ACC112 (cell line): ENCODE measurements around the gene VIPR1.

ENCODE experiments used
- H2AFZ ChIP-seq: fragments of 200-600 bp; sonication (generic); one replicate; pipeline ENCODE4 v1.6.0; 2017; ENCODE audit warnings: antibody characterized with exemption, low read length; ENCODE audit not compliant: unreplicated experiment
- H3K27ac ChIP-seq: fragments of 200-600 bp; sonication (generic); 2 replicates; pipeline ENCODE4 v1.5.1; 2014; ENCODE audit warnings: low read depth, mild to moderate bottlenecking, antibody characterized with exemption, low read length, moderate library complexity
- H3K27me3 ChIP-seq: fragments of 200-600 bp; sonication (generic); 2 replicates; pipeline ENCODE4 v1.6.1; 2014; ENCODE audit warnings: mild to moderate bottlenecking, antibody characterized with exemption, low read length, moderate library complexity, mixed read lengths; ENCODE audit not compliant: insufficient read depth
- H3K36me3 ChIP-seq: fragments of 200-600 bp; sonication (generic); 2 replicates; pipeline ENCODE4 v1.6.1; 2016; ENCODE audit warnings: mild to moderate bottlenecking, antibody characterized with exemption, low read length, moderate library complexity, mixed read lengths; ENCODE audit not compliant: insufficient read depth
- H3K4me1 ChIP-seq: fragments of 200-600 bp; sonication (generic); one replicate; pipeline ENCODE4 v1.6.1; 2016; ENCODE audit warnings: low read length, mixed read lengths; ENCODE audit not compliant: insufficient read depth, unreplicated experiment, control insufficient read depth
- H3K4me3 ChIP-seq: fragments of 200-600 bp; sonication (generic); 2 replicates; pipeline ENCODE4 v1.5.1; 2014; ENCODE audit warnings: mild to moderate bottlenecking, low read depth, low read length
- H3K79me2 ChIP-seq: fragments of 200-600 bp; sonication (generic); one replicate; pipeline ENCODE4 v1.6.0; 2016; ENCODE audit warnings: low read length; ENCODE audit not compliant: control insufficient read depth, unreplicated experiment, insufficient read depth

Gene VIPR1

DNA sequence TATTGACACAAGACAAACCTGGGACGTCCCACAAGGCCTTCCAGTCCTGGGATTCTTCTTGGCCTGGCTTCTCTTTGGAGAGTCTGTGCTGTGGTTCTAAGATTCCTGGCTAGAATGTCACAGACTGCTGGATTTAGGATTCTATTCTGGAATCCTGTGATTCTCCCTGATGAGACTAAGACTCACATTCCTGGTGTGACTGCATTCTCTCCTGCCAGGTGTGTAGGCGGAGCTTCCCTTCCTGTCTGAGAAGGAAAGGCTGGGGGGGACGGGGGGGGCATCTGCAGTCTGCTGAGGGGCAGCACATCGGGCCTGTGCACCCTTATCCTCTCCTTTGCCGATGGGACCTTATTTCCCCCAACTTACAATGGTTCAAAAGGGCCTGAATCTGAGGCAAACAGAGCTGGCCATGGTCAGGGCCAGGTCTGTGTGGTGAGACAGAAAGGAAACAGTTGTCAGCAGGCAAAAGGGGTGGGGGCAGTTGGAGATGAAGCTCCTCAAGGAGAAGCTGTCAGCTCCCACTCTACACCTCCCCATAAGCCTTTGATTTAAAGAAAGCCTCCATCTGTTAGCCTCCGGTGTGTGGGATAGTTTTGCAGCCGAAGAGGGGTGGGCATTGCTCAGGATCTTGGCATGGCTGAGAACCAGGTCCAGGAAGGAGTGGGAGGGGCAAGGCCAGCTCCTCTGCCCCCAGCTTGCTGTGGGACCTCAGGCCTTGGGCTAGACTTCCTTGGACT, 30.9 kb downstream of the VIPR1 start:
- H3K27me3 ChIP-seq: peaks cover 28% of the 10 kb centered on the region
- H3K27ac ChIP-seq: no peak overlapping the region
- no peak overlapping the region for H3K4me3 ChIP-seq
- no peaks in the 10 kb centered on the region for H3K79me2 ChIP-seq
- H2AFZ ChIP-seq: no peak overlapping the region
- H3K4me1 ChIP-seq: no peaks in the 10 kb centered on the region
- no peaks in the 10 kb centered on the region for H3K36me3 ChIP-seq

DNA sequence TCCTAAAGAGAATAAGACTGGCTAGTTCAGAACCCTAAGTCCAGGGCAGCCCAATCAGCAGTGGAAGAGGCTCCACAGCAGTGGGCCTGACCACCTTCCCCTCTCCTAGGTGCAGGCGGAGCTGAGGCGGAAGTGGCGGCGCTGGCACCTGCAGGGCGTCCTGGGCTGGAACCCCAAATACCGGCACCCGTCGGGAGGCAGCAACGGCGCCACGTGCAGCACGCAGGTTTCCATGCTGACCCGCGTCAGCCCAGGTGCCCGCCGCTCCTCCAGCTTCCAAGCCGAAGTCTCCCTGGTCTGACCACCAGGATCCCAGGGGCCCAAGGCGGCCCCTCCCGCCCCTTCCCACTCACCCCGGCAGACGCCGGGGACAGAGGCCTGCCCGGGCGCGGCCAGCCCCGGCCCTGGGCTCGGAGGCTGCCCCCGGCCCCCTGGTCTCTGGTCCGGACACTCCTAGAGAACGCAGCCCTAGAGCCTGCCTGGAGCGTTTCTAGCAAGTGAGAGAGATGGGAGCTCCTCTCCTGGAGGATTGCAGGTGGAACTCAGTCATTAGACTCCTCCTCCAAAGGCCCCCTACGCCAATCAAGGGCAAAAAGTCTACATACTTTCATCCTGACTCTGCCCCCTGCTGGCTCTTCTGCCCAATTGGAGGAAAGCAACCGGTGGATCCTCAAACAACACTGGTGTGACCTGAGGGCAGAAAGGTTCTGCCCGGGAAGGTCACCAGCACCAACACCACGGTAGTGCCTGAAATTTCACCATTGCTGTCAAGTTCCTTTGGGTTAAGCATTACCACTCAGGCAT, 33.7 kb downstream of the VIPR1 start:
- Histone ChIP-seq H3K4me1 (no peaks in the 10 kb centered on the region), H2AFZ (no peak overlapping the region), H3K27ac (no peak overlapping the region), H3K27me3 (peaks cover 11% of the 10 kb centered on the region; the same call in 1 of the 2 replicates), H3K79me2 (no peaks in the 10 kb centered on the region), H3K36me3 (no peaks in the 10 kb centered on the region), H3K4me3 (no peak overlapping the region)

DNA sequence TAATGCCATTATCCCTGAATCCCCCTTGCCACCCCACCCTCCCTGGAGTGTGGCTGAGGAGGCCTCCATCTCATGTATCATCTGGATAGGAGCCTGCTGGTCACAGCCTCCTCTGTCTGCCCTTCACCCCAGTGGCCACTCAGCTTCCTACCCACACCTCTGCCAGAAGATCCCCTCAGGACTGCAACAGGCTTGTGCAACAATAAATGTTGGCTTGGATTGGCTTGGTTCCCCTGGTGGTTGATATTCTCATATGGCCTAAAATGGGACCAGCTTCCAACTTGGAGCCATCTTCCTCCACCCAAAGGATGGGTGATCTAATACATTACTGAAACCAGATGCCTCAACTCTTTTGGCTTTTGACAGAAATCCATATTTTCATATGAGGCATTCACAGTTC, 34.9 kb downstream of the VIPR1 start:
- H3K4me3 ChIP-seq: no peak overlapping the region
- no peak overlapping the region for H3K27ac ChIP-seq
- no peaks in the 10 kb centered on the region for H3K79me2 ChIP-seq
- peaks cover 5% of the 10 kb centered on the region; the same call in 1 of the 2 replicates for H3K27me3 ChIP-seq
- no peaks in the 10 kb centered on the region for H3K36me3 ChIP-seq
- H2AFZ ChIP-seq: no peak overlapping the region
- no peaks in the 10 kb centered on the region for H3K4me1 ChIP-seq

DNA sequence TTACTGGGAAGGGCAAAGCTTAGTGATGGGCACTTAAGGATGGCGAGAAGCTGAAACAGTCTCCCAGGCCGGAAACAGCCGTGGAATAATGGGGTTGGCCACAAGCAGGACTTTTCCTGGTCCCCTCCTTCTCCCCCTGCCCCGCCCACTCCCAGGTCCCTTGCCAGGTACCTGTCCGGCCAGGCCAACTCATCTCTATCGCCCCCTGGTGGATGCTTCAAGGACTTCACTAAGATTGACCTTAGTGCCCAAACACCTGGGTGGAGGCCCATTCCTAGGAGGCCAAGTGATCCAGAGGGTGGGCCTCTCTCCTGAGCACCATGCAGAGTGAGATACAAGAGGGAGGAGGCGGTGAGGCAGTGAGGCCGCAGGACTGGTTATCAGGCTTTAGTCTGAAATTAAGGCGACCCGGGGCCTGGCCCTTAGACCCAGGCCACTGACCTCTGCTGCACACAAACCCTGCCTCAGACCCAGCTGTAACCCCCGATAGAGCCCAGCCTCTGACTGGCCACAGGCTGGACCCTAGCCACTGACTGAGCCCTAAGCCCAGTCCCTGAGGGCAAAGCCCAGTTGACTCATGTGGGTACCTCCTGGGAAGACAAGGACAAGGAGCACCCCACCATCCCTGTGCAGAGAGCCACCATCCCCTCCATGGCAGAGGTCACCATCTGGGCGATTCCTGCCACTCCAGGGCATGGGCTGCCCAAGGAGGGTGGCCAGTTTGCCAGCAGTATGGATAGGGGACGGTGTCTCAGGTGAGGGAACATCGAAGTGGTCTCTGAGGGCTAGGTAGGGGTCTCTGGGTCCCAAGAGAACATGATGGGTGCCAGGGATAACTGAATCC, 37.6 kb downstream of the VIPR1 start:
- H3K79me2 ChIP-seq: no peaks in the 10 kb centered on the region
- no peak overlapping the region for H3K4me3 ChIP-seq
- no peak overlapping the region for H2AFZ ChIP-seq
- no peaks in the 10 kb centered on the region for H3K27me3 ChIP-seq
- H3K36me3 ChIP-seq: no peaks in the 10 kb centered on the region
- H3K27ac ChIP-seq: no peak overlapping the region
- no peaks in the 10 kb centered on the region for H3K4me1 ChIP-seq

DNA sequence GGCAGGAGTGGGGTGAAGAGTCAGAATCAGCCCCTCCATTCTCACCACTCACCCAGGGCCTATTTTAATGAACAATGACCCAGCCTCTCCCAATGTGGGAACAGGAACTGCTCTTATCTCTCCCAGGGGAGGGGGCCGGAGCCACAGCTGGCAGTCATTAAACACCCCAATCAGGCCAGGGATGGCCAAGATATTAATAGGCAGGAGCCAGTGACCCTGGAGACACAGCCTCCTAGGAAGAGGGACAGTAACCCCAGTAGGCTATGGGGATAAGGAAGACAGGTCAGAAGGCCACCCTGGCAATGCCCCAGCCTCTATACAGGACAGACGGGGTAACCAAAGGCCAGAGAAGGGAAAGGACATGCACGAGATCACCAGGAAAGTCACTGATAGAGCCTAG, 38.6 kb downstream of the VIPR1 start:
- Histone ChIP-seq H3K36me3 (no peaks in the 10 kb centered on the region), H3K79me2 (no peaks in the 10 kb centered on the region), H3K27ac (no peak overlapping the region), H3K27me3 (no peaks in the 10 kb centered on the region), H2AFZ (no peak overlapping the region), H3K4me1 (no peaks in the 10 kb centered on the region), H3K4me3 (no peak overlapping the region)

DNA sequence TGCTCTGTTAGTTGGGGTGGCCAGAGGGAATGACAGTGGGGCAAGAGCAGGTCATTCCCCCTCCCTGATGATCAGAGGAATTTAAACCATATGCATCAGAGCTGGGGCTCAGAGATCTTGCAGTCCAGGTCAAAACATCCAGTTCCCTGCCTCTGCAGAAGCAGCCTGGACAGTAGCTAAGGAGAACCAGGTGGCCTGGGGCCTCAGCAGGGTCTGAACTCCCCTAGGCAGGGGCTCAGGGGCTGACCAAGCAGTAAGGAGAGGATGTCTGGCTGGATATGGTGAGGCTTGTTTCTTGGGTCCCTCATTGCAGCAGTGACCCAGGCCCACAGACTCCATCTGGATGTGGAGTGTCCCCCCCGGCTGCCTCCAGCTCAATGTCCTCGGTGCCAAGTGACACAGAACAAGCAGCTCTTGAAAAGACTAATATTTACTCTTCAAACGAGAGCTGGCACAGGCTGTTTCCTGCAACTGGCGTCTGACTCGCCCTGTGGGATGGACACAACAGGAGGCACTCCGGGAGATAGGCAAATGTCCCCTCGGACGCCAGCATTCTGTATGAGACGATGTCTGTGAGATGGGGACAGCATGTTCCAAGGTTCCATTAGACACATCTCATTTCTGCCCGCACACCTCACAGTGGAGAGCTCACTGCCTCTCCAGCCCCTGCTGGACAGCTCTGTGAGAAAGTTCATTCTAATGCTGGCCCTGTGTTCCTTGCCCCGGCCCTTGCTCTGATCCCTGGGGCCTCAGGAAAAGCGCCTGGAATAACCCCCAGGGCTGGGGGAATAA, 42.2 kb downstream of the VIPR1 start:
- H3K79me2 ChIP-seq: no peaks in the 10 kb centered on the region
- no peak overlapping the region for H2AFZ ChIP-seq
- H3K27me3 ChIP-seq: no peaks in the 10 kb centered on the region
- no peak overlapping the region for H3K27ac ChIP-seq
- H3K4me3 ChIP-seq: no peak overlapping the region
- no peaks in the 10 kb centered on the region for H3K36me3 ChIP-seq
- no peaks in the 10 kb centered on the region for H3K4me1 ChIP-seq

DNA sequence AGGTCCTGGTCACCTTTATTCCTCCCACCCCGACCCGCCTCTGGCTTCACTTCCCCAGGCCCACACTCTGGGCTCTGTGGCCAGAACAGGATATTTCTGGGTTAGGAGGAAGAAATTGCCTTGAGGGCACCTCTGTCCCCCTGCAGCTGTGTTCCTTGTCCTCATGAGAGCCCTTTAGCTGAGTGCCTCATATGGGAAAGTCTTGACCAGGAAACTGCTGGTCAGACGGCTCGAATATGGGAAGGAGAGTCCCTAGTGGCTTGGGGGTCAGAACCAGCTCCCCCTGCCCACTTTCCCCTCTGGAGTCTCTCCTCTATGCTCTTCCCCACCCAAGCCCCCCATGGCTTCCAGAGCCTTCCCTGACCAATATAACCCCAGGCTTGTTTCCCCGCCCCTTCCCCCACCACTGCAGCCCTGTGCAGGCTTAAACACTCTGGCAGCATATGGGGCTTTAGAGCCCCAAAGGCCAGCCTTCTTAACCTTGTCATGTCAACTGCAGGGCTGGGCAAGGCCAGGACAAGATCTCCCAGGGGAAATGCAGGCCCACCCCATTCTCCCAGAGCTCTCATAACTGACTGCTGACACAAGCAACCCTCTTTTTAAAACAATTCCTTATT, 42.9 kb downstream of the VIPR1 start:
- Histone ChIP-seq H2AFZ (no peak overlapping the region), H3K27me3 (no peaks in the 10 kb centered on the region), H3K36me3 (no peaks in the 10 kb centered on the region), H3K4me1 (no peaks in the 10 kb centered on the region), H3K4me3 (no peak overlapping the region), H3K27ac (no peak overlapping the region), H3K79me2 (no peaks in the 10 kb centered on the region)

DNA sequence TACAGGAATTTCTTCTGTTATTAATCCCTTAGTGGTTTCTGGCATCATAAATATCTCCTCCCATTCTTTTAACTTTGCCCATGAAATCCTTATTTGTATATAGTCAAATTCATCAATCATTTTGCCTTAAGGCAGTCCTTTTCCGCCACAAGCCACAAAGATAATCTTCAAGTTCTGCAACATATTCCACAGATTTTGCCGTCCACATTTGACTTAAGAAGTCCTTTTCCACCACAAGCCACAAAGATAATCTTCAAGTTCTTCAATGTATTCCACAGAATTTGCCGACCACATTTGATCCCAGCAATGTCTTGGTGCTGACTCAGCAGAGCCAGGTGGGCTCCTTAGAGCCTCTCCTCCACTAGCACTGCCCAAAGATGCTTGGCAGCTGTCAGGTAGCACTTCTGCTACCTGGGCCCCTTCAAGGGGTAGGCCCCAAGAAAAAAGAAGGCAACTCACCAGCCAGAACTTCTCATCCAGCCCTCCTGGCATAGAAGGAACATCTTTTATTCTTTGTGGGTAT, 44.3 kb downstream of the VIPR1 start:
- Histone ChIP-seq H3K36me3 (0 out of 2 replicates have a peak, but pooled peaks cover 1% of the 10 kb centered on the region), H3K27ac (no peak overlapping the region), H3K27me3 (no peaks in the 10 kb centered on the region), H3K4me3 (no peak overlapping the region), H3K4me1 (no peaks in the 10 kb centered on the region), H3K79me2 (no peaks in the 10 kb centered on the region), H2AFZ (no peak overlapping the region)

DNA sequence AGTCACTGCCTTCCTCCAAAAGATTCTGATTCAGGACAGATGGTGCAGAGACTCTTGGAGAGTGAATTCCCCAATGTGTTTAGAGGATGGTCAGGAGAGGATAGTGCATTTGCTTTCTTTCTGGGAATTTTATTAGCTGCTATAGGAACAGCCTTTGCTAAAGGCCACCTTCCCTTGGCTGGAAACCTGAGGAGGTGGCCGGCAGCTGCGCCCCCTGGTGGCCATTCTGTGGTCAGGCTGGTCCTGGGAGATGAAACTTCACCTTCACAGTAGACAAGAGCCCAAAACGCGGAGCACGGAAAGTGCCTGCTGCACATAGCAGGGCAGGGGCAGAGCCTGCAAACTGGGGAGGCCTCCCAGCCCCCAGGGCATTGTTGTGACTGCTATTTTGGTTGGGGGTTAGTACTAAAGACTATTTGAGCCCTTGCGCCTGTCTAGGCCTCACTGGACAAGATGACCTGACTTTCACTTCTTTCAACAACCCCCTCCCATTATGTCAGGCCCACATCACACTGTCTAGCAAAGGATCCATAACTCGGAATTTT, 45.0 kb downstream of the VIPR1 start:
- Histone ChIP-seq H3K4me3 (no peak overlapping the region), H3K4me1 (no peaks in the 10 kb centered on the region), H3K79me2 (no peaks in the 10 kb centered on the region), H3K36me3 (0 out of 2 replicates have a peak, but pooled peaks cover 3% of the 10 kb centered on the region), H2AFZ (no peak overlapping the region), H3K27ac (no peak overlapping the region), H3K27me3 (no peaks in the 10 kb centered on the region)
